ENCODE data around the gene THSD7A.

THSD7A gene

GRCh38 chr7:11489280-11489679, 342.7 kb downstream of the THSD7A start:
- H3K36me3 ChIP-seq (ENCODE audit: control insufficient read depth, insufficient read depth, low read length): no peaks in the 10 kb centered on the region
- H3K27ac ChIP-seq (ENCODE audit: low read length): no peak overlapping the region
- no peaks in the 10 kb centered on the region for H3K9me3 ChIP-seq (ENCODE audit: control insufficient read depth, insufficient read depth, low read length)
- DNase-seq (ENCODE audit: low read depth, low spot score): no peak
- H3K4me1 ChIP-seq (ENCODE audit: control insufficient read depth, insufficient read depth, low read length): peaks cover 1% of the 10 kb centered on the region; the same call in 1 of the 2 replicates
- no peaks in the 10 kb centered on the region for H3K27me3 ChIP-seq (ENCODE audit: control insufficient read depth, insufficient read depth, low read length)
- no peak overlapping the region for H3K4me3 ChIP-seq (ENCODE audit: low read length)

GRCh38 chr7:11486271-11486670, 345.7 kb downstream of the THSD7A start:
- WGBS (ENCODE audit: insufficient coverage, insufficient read length): no CpG with 5 or more reads among the region's 2 CpGs
- no peak for DNase-seq (ENCODE audit: low read depth, low spot score)
- H3K9me3 ChIP-seq (ENCODE audit: control insufficient read depth, insufficient read depth, low read length): no peaks in the 10 kb centered on the region
- H3K36me3 ChIP-seq (ENCODE audit: control insufficient read depth, insufficient read depth, low read length): no peaks in the 10 kb centered on the region
- H3K27ac ChIP-seq (ENCODE audit: low read length): no peak overlapping the region
- H3K4me1 ChIP-seq (ENCODE audit: control insufficient read depth, insufficient read depth, low read length): peaks cover 1% of the 10 kb centered on the region; the same call in 1 of the 2 replicates
- H3K27me3 ChIP-seq (ENCODE audit: control insufficient read depth, insufficient read depth, low read length): no peaks in the 10 kb centered on the region
- H3K4me3 ChIP-seq (ENCODE audit: low read length): no peak overlapping the region

GRCh38 chr7:11485636-11486035, 346.4 kb downstream of the THSD7A start:
- Histone ChIP-seq H3K27me3 (ENCODE audit: control insufficient read depth, insufficient read depth, low read length) (no peaks in the 10 kb centered on the region), H3K36me3 (ENCODE audit: control insufficient read depth, insufficient read depth, low read length) (no peaks in the 10 kb centered on the region), H3K9me3 (ENCODE audit: control insufficient read depth, insufficient read depth, low read length) (no peaks in the 10 kb centered on the region), H3K4me3 (ENCODE audit: low read length) (no peak overlapping the region), H3K27ac (ENCODE audit: low read length) (no peak overlapping the region), H3K4me1 (ENCODE audit: control insufficient read depth, insufficient read depth, low read length) (peaks cover 1% of the 10 kb centered on the region; the same call in 1 of the 2 replicates)
- DNase-seq (ENCODE audit: low read depth, low spot score): no peak

GRCh38 chr7:11480143-11480542, 351.9 kb downstream of the THSD7A start:
- no CpG with 5 or more reads among the region's 3 CpGs for WGBS (ENCODE audit: insufficient coverage, insufficient read length)
- Histone ChIP-seq H3K4me3 (ENCODE audit: low read length) (no peak overlapping the region), H3K27me3 (ENCODE audit: control insufficient read depth, insufficient read depth, low read length) (no peaks in the 10 kb centered on the region), H3K27ac (ENCODE audit: low read length) (no peak overlapping the region), H3K36me3 (ENCODE audit: control insufficient read depth, insufficient read depth, low read length) (no peaks in the 10 kb centered on the region), H3K9me3 (ENCODE audit: control insufficient read depth, insufficient read depth, low read length) (no peaks in the 10 kb centered on the region), H3K4me1 (ENCODE audit: control insufficient read depth, insufficient read depth, low read length) (no peaks in the 10 kb centered on the region)
- DNase-seq (ENCODE audit: low read depth, low spot score): no peak

- H3K4me1 ChIP-seq (ENCODE audit: control insufficient read depth, insufficient read depth, low read length): no peaks in the 10 kb centered on the region
- H3K9me3 ChIP-seq (ENCODE audit: control insufficient read depth, insufficient read depth, low read length): no peaks in the 10 kb centered on the region
- no peaks in the 10 kb centered on the region for H3K27me3 ChIP-seq (ENCODE audit: control insufficient read depth, insufficient read depth, low read length)
- no peak overlapping the region for H3K4me3 ChIP-seq (ENCODE audit: low read length)
- DNase-seq (ENCODE audit: low read depth, low spot score): no peak
- no CpG with 5 or more reads among the region's 3 CpGs for WGBS (ENCODE audit: insufficient coverage, insufficient read length)
- H3K27ac ChIP-seq (ENCODE audit: low read length): no peak overlapping the region
- no peaks in the 10 kb centered on the region for H3K36me3 ChIP-seq (ENCODE audit: control insufficient read depth, insufficient read depth, low read length)
Observed at GRCh38 chr7:11478882-11479281, 353.1 kb downstream of the THSD7A start.

GRCh38 chr7:11478426-11478825, 353.6 kb downstream of the THSD7A start:
- H3K27ac ChIP-seq (ENCODE audit: low read length): no peak overlapping the region
- WGBS (ENCODE audit: insufficient coverage, insufficient read length): no CpG with 5 or more reads among the region's 1 CpG
- H3K9me3 ChIP-seq (ENCODE audit: control insufficient read depth, insufficient read depth, low read length): no peaks in the 10 kb centered on the region
- H3K4me1 ChIP-seq (ENCODE audit: control insufficient read depth, insufficient read depth, low read length): no peaks in the 10 kb centered on the region
- no peak overlapping the region for H3K4me3 ChIP-seq (ENCODE audit: low read length)
- DNase-seq (ENCODE audit: low read depth, low spot score): no peak
- H3K27me3 ChIP-seq (ENCODE audit: control insufficient read depth, insufficient read depth, low read length): no peaks in the 10 kb centered on the region
- H3K36me3 ChIP-seq (ENCODE audit: control insufficient read depth, insufficient read depth, low read length): no peaks in the 10 kb centered on the region

GRCh38 chr7:11474902-11475585, 357.0 kb downstream of the THSD7A start:
- H3K4me3 ChIP-seq (ENCODE audit: low read length): no peak overlapping the region
- H3K27me3 ChIP-seq (ENCODE audit: control insufficient read depth, insufficient read depth, low read length): no peaks in the 10 kb centered on the region
- no peaks in the 10 kb centered on the region for H3K36me3 ChIP-seq (ENCODE audit: control insufficient read depth, insufficient read depth, low read length)
- no peak overlapping the region for H3K27ac ChIP-seq (ENCODE audit: low read length)
- no CpG with 5 or more reads among the region's 6 CpGs for WGBS (ENCODE audit: insufficient coverage, insufficient read length)
- no peaks in the 10 kb centered on the region for H3K9me3 ChIP-seq (ENCODE audit: control insufficient read depth, insufficient read depth, low read length)
- no peaks in the 10 kb centered on the region for H3K4me1 ChIP-seq (ENCODE audit: control insufficient read depth, insufficient read depth, low read length)
- DNase-seq (ENCODE audit: low read depth, low spot score): no peak

- no peaks in the 10 kb centered on the region for H3K9me3 ChIP-seq (ENCODE audit: control insufficient read depth, insufficient read depth, low read length)
- no peaks in the 10 kb centered on the region for H3K27me3 ChIP-seq (ENCODE audit: control insufficient read depth, insufficient read depth, low read length)
- no CpG with 5 or more reads among the region's 8 CpGs for WGBS (ENCODE audit: insufficient coverage, insufficient read length)
- no peaks in the 10 kb centered on the region for H3K36me3 ChIP-seq (ENCODE audit: control insufficient read depth, insufficient read depth, low read length)
- no peaks in the 10 kb centered on the region for H3K4me1 ChIP-seq (ENCODE audit: control insufficient read depth, insufficient read depth, low read length)
- no peak overlapping the region for H3K27ac ChIP-seq (ENCODE audit: low read length)
- DNase-seq (ENCODE audit: low read depth, low spot score): no peak
- H3K4me3 ChIP-seq (ENCODE audit: low read length): no peak overlapping the region
Observed at GRCh38 chr7:11473807-11474424, 358.1 kb downstream of the THSD7A start.

- H3K9me3 ChIP-seq (ENCODE audit: control insufficient read depth, insufficient read depth, low read length): no peaks in the 10 kb centered on the region
- no peak overlapping the region for H3K27ac ChIP-seq (ENCODE audit: low read length)
- H3K4me1 ChIP-seq (ENCODE audit: control insufficient read depth, insufficient read depth, low read length): no peaks in the 10 kb centered on the region
- no peaks in the 10 kb centered on the region for H3K36me3 ChIP-seq (ENCODE audit: control insufficient read depth, insufficient read depth, low read length)
- no peak for DNase-seq (ENCODE audit: low read depth, low spot score)
- WGBS (ENCODE audit: insufficient coverage, insufficient read length): no CpG with 5 or more reads among the region's 2 CpGs
- H3K4me3 ChIP-seq (ENCODE audit: low read length): no peak overlapping the region
- H3K27me3 ChIP-seq (ENCODE audit: control insufficient read depth, insufficient read depth, low read length): no peaks in the 10 kb centered on the region
Observed at GRCh38 chr7:11473220-11473619, 358.8 kb downstream of the THSD7A start.

- WGBS (ENCODE audit: insufficient coverage, insufficient read length): no CpG with 5 or more reads among the region's 4 CpGs
- no peaks in the 10 kb centered on the region for H3K4me1 ChIP-seq (ENCODE audit: control insufficient read depth, insufficient read depth, low read length)
- DNase-seq (ENCODE audit: low read depth, low spot score): no peak
Observed at GRCh38 chr7:11472646-11473045, 359.4 kb downstream of the THSD7A start.

GRCh38 chr7:11471255-11471654, 360.7 kb downstream of the THSD7A start:
- no peak overlapping the region for H3K27ac ChIP-seq (ENCODE audit: low read length)
- no peaks in the 10 kb centered on the region for H3K27me3 ChIP-seq (ENCODE audit: control insufficient read depth, insufficient read depth, low read length)
- no peaks in the 10 kb centered on the region for H3K4me1 ChIP-seq (ENCODE audit: control insufficient read depth, insufficient read depth, low read length)
- no CpG with 5 or more reads among the region's 1 CpG for WGBS (ENCODE audit: insufficient coverage, insufficient read length)
- H3K4me3 ChIP-seq (ENCODE audit: low read length): no peak overlapping the region
- H3K9me3 ChIP-seq (ENCODE audit: control insufficient read depth, insufficient read depth, low read length): no peaks in the 10 kb centered on the region
- H3K36me3 ChIP-seq (ENCODE audit: control insufficient read depth, insufficient read depth, low read length): no peaks in the 10 kb centered on the region
- no peak for DNase-seq (ENCODE audit: low read depth, low spot score)

More at GRCh38 chr7:11472646-11473045, 359.4 kb downstream of the THSD7A start:
- Histone ChIP-seq H3K9me3 (ENCODE audit: control insufficient read depth, insufficient read depth, low read length) (no peaks in the 10 kb centered on the region), H3K27ac (ENCODE audit: low read length) (no peak overlapping the region), H3K4me3 (ENCODE audit: low read length) (no peak overlapping the region), H3K27me3 (ENCODE audit: control insufficient read depth, insufficient read depth, low read length) (no peaks in the 10 kb centered on the region), H3K36me3 (ENCODE audit: control insufficient read depth, insufficient read depth, low read length) (no peaks in the 10 kb centered on the region)
